Stimulated activated CD8-positive, alpha-beta memory T cell treated with anti-CD3 and anti-CD28 coated beads, Interleukin-15, amount 100 ng/mL, for 4 hours (primary cell): Measurements from ENCODE around the gene PAAF1.
A peak's percentile ranks its signal among the peaks of the same experiment; 100 is the strongest.

Source experiments
- DNase-seq, 2 donors: peaks; one replicate each; pipeline ENCODE4 v3.0.0-alpha.2; 2020; ENCODE audit warnings: low read depth in 2 of 2

PAAF1 gene

DNA sequence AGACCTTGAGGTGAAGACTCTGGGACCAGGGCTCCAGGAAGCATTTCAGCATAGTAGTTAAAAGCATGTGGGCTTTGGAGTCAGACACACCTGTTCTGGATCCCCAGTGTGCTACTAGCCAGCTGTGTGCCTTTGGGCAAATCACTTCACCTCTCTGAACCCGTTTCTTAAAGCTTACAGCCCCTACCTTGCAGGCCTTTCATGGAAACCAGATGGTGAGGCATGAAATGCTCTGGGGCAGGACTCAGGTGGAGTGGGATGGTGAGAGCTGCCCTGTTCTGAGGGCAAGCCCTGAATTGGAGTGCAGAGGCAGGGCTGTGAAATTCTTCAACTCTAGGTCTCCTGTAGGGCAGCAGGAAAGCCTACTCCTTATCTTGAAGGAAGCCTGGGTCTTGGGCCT, 95.4 kb downstream of the PAAF1 start:
- DNase-seq, result no peak

DNA sequence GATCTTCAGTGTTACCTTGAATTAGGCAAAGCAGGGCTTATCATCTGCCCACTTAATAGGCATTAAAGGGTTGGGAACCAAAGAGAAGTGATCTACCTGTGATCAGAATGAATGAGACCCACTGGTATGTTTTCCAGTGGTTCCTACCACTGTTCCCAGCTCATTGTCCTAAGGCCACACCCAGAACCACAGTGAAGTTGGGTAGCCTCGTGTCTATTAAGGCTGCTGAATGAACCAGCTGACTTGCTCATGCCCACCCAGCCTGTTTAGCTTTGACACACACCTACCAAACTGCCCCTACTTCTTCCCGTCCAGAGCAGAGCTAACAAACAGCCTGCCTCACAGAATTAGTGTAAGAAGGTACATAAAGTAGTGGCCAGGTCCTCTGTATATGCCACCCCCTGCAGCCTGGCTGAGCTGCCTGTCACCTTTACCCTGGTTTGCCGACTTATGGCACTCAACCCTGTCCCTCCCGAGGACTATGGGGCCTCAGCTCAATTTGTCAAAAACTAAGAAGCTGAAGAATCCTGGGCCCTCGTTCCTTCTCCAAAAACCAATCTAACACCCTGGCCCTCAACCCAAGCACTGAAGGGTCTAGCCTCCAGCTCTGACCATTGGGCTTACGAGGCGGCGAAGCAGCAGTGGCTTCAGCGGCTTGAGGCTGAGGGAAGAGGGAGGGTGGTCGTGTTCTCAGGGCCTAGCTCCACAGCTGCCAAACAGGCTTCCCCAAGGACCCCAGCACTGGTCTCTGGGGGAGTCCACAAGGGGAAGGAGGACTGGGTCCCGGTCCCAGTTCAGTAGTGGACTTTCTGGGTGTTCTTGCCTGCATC, 96.0 kb downstream of the PAAF1 start:
- DNase-seq, result no peak

DNA sequence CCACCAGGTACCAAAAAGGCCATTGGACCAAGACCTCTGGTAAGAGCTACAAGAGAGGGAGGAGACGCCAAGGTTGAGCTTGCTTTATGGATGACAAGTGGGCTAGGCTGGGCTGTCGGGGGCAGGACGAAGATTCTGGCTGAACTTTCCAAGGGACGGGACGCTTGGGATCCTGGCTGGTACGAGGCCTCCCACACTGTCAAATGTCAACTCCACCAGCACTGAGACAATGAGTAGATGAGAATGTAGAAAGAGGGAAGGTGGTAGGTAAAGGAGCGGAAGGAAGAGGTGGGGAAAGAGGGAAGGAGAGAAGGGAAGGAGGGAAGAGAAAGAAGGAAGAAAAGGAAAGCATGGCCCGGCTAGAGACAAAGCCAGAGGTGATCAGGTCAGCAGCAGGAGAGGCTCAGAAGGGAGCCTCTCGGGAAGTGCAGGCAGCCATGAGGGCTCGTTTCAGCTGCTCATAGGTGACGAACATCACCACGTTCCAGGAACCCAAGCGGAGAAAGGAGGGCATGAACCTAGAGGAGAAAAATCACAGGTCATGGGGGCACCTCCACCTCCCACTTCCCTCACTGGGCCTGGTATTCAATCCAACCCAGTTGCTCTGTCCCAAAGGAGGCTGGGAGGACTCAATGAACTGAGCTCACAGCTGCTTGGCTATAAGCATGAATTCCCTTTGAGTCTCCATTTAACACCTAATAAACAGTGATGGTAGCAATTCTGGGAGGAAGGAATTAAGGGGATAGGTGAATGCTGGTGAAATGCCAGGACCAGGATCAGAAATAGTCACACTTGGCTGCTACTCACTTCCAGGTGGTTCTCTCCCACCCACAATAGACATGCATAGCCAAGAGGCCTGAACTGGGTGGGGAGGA, 98.0 kb downstream of the PAAF1 start:
- no peak for DNase-seq

DNA sequence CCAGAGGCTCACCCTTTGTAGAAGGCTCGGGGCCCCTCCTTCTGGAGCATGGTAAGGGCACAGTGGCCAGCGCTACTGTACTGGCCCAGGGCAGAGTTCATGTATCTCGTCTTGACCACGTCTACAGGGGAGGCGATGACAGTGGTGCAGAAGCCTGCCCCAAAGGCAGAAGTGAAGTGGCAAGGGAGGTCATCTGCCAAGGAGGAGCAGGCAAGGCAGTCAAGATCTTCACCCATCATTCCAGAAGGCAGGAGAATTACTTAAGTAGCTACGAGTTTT, 98.6 kb downstream of the PAAF1 start:
- no peak for DNase-seq

DNA sequence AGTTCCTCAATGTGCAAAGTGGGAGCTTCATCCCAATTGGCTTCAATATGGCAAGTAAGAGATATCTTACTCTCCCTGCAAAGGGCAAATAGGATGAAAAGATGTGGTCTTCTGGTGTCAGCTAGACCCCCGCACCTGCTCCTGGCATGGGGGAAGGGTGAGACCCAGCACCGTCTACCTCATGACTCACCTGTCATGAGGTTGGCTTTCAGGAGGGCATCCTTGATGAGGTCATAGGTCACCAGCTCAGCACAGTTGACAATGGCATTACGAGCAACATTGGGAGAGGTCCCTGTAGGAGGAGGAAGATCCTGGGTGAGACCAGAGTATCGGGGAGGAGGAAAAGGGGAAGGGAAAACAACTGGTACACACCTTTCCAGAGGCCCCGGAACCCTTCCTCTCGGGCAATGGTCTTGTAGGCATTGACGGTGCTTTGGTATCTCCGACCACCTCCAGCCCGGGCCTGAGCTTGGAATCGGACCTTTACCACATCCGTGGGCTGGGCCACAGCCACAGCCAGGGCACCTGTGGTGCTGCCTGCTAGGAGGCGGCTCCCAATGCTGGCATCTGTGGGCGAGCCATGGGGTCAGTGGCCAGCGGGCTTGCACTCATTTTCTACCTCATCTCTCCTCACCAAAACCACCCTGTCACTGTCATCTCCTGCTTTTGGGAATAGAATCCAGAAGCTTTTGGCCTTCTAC, 99.8 kb downstream of the PAAF1 start:
- DNase-seq, result no peak

DNA sequence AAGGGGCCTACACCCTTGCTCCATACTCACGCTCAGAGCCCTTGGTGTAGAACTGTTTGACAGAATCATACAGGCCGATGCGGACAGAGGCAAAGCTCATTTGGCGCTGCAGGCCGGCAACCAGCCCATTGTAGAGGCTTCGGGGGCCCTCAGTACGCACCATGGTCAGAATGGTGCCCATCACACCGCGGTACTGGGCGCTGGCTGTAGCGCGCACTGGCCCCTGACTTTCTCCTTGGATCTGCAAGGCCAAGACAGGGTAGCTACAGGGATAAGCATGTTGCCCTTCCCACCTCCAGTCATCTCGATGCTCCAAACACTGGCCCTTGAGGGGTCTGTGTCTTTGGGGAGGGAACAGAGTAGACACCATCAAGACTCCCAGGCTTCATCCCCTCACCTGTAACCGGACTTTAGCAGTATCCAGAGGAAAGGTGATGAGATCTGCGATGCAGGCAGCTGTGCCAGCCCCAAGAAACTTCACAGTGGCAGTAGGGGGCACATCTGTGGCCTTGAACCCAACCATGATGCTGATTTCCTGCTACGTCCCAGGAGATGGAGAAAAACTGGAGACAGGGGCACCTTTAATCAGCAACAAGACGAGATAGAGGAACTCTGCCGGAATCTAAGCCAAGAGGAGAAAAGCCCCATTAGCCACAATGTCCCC, 101.2 kb downstream of the PAAF1 start:
- DNase-seq, result no peak

DNA sequence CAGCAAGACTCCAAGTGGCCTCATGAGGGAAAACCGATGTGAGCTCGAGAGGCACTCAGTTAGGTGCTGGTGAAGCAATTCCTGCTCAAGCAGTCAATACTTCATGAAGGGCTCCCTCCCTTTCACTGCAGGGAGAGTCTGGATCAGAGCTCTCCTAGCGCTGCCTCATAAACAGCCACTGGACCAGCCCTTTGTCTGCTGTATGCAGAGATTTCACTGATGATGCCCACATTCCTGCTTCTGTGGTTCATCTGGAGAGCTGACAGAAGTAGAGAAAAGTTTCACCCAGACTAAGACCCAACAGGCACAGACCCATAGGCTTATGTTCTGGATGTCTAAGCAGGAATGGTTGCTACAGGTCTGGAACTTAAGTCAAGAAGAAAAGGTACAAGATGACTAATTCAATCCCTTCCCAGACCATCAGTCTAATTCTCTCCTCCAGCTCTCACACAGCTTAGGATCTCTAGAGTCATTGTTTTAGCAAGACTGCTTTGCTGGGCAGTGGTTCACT, 101.8 kb downstream of the PAAF1 start:
- no peak for DNase-seq

DNA sequence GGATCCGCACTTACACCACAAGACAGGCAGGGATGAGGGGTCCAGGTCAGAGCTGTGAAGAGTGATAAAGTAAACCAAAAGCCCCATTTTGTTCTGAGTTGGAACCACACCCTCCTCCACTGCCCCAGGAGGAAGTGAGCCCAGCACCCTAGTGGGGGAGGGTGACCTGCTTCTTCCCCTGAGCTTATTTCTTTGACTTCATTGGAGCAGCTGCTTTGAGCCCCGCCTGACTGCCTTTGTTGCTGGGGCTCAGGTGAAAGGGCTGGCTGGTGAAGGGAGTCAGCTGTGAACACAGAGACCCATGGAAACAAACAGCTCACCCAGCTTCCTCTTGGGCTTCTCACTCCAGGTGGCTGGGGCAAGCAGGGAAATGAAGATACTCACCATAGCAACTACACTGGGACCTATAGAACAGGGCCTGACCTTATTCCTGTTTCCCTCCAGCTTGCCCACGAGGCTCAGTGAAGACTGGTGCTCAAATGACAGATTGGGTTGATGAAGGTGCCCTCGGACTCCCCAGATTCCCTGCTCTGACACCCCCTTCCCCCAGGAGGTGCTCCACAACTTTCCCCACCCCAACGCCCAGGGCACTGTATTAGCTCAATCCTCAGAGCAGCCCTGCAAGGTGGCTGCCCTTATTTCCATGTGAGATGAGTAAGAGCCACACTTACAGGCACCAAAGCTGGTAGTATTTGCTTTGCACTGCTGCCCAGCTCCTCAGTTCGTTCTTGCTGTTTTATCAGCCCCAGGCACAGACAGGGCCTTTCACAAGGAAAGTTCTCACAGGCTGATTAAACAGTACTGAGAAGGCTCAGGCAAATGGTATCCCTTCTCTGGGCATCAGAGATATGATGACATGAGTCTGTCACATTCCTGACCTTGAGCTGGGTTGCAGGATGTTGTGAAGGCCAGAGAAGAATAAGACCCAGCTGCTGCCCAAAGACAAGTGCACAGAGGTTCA, 103.5 kb downstream of the PAAF1 start:
- DNase-seq, result peak; percentile 46 to 49
